Testis (tissue), 3 donors: Measurements from ENCODE around the gene PRLR. TPM values are rescaled to one million over a fixed set of nuclear protein-coding genes. Genes with fewer than 3 reads are reported as not detected.
A peak's percentile ranks its signal among the peaks of the same experiment; 100 is the strongest.

Experiments
- DNase-seq: peaks from one replicate; pipeline ENCODE4 v3.0.0-alpha.2; 2019
- H3K27ac ChIP-seq, 2 donors: fragments of 200-600 bp; sonication (generic); one replicate each; pipeline ENCODE4 v1.5.1; 2019
- H3K27me3 ChIP-seq: fragments of 200-600 bp; sonication (generic); one replicate; pipeline ENCODE4 v1.5.1; 2019
- H3K36me3 ChIP-seq: fragments of 200-600 bp; sonication (generic); one replicate; pipeline ENCODE4 v1.5.1; 2017; ENCODE audit warnings: low read depth; ENCODE audit errors: missing control alignments
- H3K4me1 ChIP-seq: fragments of 200-600 bp; sonication (generic); one replicate; pipeline ENCODE4 v1.5.1; 2019
- H3K4me3 ChIP-seq, 2 donors: fragments of 200-600 bp; sonication (generic); one replicate each; pipeline ENCODE4 v1.5.1; 2017 to 2019
- H3K9me3 ChIP-seq: fragments of 200-600 bp; sonication (generic); one replicate; pipeline ENCODE4 v1.5.1; 2017
- CTCF ChIP-seq, 3 experiments: fragments of 450-650 bp in 2 of 3; fragments of 200-600 bp in 1 of 3; sonication (generic) in 1 of 3; IDR thresholded peaks; one replicate each; pipeline ENCODE4 v1.5.1; 2016 to 2019; ENCODE audit warnings: antibody characterized with exemption in 3 of 3, mild to moderate bottlenecking in 2 of 3, moderate library complexity in 1 of 3
- POLR2A ChIP-seq: fragments of 450-650 bp; IDR thresholded peaks from one replicate; pipeline ENCODE4 v1.6.1; 2017; ENCODE audit warnings: antibody characterized with exemption, mild to moderate bottlenecking, moderate library complexity
- WGBS, 2 donors: methylation state at CpG; one replicate each; pipeline ENCODE4 v1.1.5; 2018; 5-methylcytosine and 5-hydroxymethylcytosine counted together
- intact Hi-C: fragments of 100-400 bp; cut with DNase I; formaldehyde crosslinking; loops from one replicate; pipeline ENCODE4 v1.15.1; 2023; ENCODE audit warnings: low total_unique reads
- polyA plus RNA-seq: library from polyadenylated mRNA; stranded (reverse); fragments of 350-450 nt; fragmentation: Illumina TruSeq; extraction: RNeasy Lipid Tissue Mini Kit (QIAGEN cat#74804); gene quantifications from one replicate; pipeline ENCODE4 v1.2.3, GENCODE V29; 2014; ENCODE audit warnings: low read depth, low replicate concordance; ENCODE audit not compliant: insufficient read depth
- total RNA-seq, 2 donors: library from RNA; depleted of rRNA; stranded (reverse); fragments of >200 nt; gene quantifications; one replicate each; pipeline ENCODE4 v1.2.3, GENCODE V29; 2016

Gene PRLR
- total and polyA plus RNA-seq, 3 donors from 2014 or later, result 1.6 to 6.3 (median 2.2) TPM

- TF ChIP-seq CTCF (IDR thresholded peaks at IDR 0.05) (no peak), POLR2A (no peak)
- Histone ChIP-seq H3K27me3 (no peaks in the 10 kb centered on the region), H3K36me3 (no peaks in the 10 kb centered on the region), H3K27ac (no peak overlapping the region), H3K9me3 (no peaks in the 10 kb centered on the region), H3K4me3 (no peak overlapping the region), H3K4me1 (no peaks in the 10 kb centered on the region)
- DNase-seq, result no peak
- intact Hi-C loops, result no loop called here
- WGBS, 2 donors, result 89 to 94% methylated on average over 3 of the region's 3 CpGs
These were observed 20.4 kb downstream of the PRLR start for GRCh38 chr5:35209862-35210261.

GRCh38 chr5:35205606-35206005, 24.7 kb downstream of the PRLR start:
- TF ChIP-seq CTCF (IDR thresholded peaks at IDR 0.05), result no peak
- TF ChIP-seq POLR2A, result no peak
- H3K4me1 ChIP-seq, result no peaks in the 10 kb centered on the region
- no peaks in the 10 kb centered on the region for H3K36me3 ChIP-seq
- DNase-seq, result no peak
- intact Hi-C loops, result no loop called here
- H3K27me3 ChIP-seq, result no peaks in the 10 kb centered on the region
- WGBS, 2 donors, result 85 to 95% methylated on average over 1 of the region's 1 CpG
- H3K9me3 ChIP-seq, result no peaks in the 10 kb centered on the region
- no peak overlapping the region for H3K27ac ChIP-seq
- H3K4me3 ChIP-seq, result no peak overlapping the region

- no peak overlapping the region for H3K4me3 ChIP-seq
- no peaks in the 10 kb centered on the region for H3K36me3 ChIP-seq
- WGBS, 2 donors, result 89 to 91% methylated on average over 2 of the region's 2 CpGs
- H3K4me1 ChIP-seq, result no peaks in the 10 kb centered on the region
- DNase-seq, result no peak
- no peak for TF ChIP-seq POLR2A
- no peak for TF ChIP-seq CTCF (IDR thresholded peaks at IDR 0.05)
- no peak overlapping the region for H3K27ac ChIP-seq
- H3K27me3 ChIP-seq, result no peaks in the 10 kb centered on the region
- intact Hi-C loops, result no loop called here
- H3K9me3 ChIP-seq, result no peaks in the 10 kb centered on the region
These were observed 25.1 kb downstream of the PRLR start for GRCh38 chr5:35205186-35205585.

GRCh38 chr5:35203403-35203802, 26.9 kb downstream of the PRLR start:
- no peaks in the 10 kb centered on the region for H3K27me3 ChIP-seq
- no peaks in the 10 kb centered on the region for H3K9me3 ChIP-seq
- no peak for TF ChIP-seq CTCF (IDR thresholded peaks at IDR 0.05)
- TF ChIP-seq POLR2A, result no peak
- no peak overlapping the region for H3K4me3 ChIP-seq
- peaks cover 9% of the 10 kb centered on the region for H3K4me1 ChIP-seq
- DNase-seq, result no peak
- no peak overlapping the region for H3K27ac ChIP-seq
- H3K36me3 ChIP-seq, result no peaks in the 10 kb centered on the region
- intact Hi-C loops, result no loop called here
- WGBS, 2 donors, result 82 to 100% methylated on average over 1 of the region's 1 CpG

- H3K27me3 ChIP-seq, result no peaks in the 10 kb centered on the region
- intact Hi-C loops, result no loop called here
- H3K4me1 ChIP-seq, result peaks cover 9% of the 10 kb centered on the region
- no peaks in the 10 kb centered on the region for H3K36me3 ChIP-seq
- no peaks in the 10 kb centered on the region for H3K9me3 ChIP-seq
- no peak overlapping the region for H3K27ac ChIP-seq
- peak in 2 of 3 experiments; percentile 26 to 30 for TF ChIP-seq CTCF (IDR thresholded peaks at IDR 0.05)
- no peak for TF ChIP-seq POLR2A
- WGBS, 2 donors, result 71 to 74% methylated on average over 5 of the region's 5 CpGs
- peak; percentile 80 for DNase-seq
- no peak overlapping the region for H3K4me3 ChIP-seq
These were observed 27.8 kb downstream of the PRLR start for GRCh38 chr5:35202319-35203111.
